Measurements from ENCODE around the gene HS6ST3.

GRCh38 chr13:96792736-96793403 lies 703.0 kb downstream of the HS6ST3 start:
- TF ChIP-seq CTCF (IDR thresholded peaks at IDR 0.05; ENCODE audit: low read depth, low read length) (no peak), EZH2phosphoT487 (IDR thresholded peaks at IDR 0.05; ENCODE audit: low read depth) (no peak)

All from OCI-LY3 (cell line).